Hematopoietic multipotent progenitor cell treated with erythropoietin and hydrocortisone succinate and interleukin-3 and kit ligand, for 15 days (in vitro differentiated cells): ENCODE results near the gene RNASEH2C.
"Not testable (repeated sequence)": the region's sequence is repeated elsewhere in the genome, so short reads cannot be mapped to it uniquely, and the experiment has no call there.

Experiments
- DNase-seq: peaks from one replicate; pipeline ENCODE4 v3.0.0-alpha.2; 2015; ENCODE audit warnings: low spot score

RNASEH2C gene

DNA sequence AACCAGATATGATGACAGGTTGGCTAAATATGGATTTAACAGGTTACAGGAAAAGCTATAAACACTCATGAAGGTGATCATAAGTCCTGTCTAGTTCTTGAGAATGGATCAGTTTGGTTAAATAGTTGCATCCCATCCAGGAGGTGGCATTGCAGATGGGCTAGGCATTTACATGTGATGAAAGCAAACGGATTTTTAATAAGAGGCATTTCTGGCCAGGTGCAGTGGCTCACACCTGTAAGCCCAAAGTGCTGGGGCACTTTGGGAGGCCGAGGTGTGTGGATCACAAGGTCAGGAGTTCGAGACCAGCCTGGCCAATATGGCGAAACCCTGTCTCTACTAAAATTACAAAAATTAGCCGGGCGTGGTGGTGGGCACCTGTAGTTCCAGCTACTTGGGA lies 37.1 kb downstream of the RNASEH2C start:
- DNase-seq, result not testable (repeated sequence)

DNA sequence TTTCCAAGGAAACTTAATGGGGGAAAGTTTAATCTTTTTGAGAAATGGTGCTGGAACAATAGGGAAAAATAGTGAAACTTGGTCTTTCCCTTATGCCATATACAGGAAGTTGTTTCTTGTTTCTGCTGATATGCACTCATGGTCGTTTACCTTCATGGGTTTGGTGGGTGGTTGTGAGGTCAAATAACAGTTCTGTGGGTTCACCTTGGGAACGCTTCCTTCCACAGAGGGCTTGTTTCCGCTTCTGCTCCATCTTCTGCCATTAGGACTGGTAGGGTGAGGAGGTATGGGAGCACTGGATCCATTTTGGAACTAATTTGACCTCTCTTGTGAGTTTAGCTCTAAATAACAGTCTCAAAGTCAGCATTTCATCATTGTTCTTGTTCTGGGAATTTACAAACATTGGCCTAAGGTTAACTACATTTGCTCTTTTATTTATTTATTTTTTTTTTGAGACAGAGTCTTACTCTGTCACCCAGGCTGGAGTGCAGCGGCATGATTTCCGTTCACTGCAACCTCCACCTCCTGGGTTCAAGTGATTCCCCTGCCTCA lies 40.3 kb downstream of the RNASEH2C start:
- DNase-seq, result no peak

DNA sequence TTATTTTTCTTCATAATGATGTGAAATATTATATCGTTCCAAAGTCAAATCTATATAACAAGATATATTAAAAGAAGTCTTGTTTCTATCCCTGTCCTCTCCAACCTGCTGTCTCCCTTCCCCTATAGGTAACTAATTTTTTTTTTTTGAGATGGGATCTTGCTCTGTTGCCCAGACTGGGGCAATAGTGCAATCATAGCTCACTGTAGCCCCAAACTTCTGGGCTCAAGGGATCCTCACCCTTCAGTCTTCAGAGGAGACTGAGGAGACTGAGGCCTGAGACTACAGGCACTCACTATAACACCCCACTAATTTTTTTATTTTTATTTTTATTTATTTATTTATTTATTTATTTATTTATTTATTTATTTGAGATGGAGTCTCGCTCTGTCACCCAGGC lies 47.6 kb downstream of the RNASEH2C start:
- DNase-seq, result no peak

DNA sequence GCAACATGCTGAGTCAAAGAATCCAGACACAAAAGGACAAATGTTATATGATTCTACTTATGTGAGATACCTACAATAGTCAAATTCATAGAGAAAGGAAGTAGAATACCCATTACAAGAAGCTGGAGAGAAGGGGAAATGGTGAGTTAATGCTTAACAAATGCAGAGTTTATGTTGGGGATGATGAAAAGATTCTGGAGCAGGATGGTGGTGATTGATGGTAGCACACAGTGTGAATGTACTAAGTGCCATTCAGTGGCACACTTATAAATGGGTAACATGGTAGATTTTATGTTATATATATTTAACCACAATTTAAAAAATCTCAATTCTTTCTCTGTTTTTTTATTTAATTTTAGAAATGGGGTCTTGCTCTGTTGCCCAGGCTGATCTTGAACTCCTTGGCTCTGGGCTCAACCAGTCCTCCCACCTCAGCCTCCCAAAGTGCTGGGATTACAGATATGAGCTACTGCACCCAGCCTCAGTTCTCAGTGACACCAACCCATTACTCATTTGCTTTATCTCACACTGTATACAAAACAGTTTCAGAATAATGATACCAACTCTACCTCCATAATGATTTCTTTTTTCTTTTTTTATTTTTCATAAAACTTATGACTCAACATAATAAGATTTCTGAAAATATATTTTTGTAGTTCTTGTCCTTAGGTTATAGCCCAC lies 48.3 kb downstream of the RNASEH2C start:
- no peak for DNase-seq
